HEK293T (cell line): Measurements from ENCODE around the gene CAPN15.

Experiments used
- CTCF ChIA-PET: fragments of 350-600 bp; formaldehyde crosslinking; extraction: SDS; loops from one replicate; lab custom pipeline; 2021; ENCODE audit warnings: antibody characterized with exemption, inconsistent platforms; lab: Yijun Ruan, JAX
- POLR2A ChIA-PET: fragments of 350-600 bp; formaldehyde crosslinking; extraction: SDS; loops from one replicate; lab custom pipeline; 2020; ENCODE audit warnings: antibody characterized with exemption, inconsistent platforms; lab: Yijun Ruan, JAX
- DNase-seq: peaks from one replicate; pipeline ENCODE4 v3.0.0; 2012; ENCODE audit warnings: mixed read lengths; ENCODE audit errors: extremely low spot score
- ARNT ChIP-seq: fragments of 450-650 bp; IDR thresholded peaks from 2 replicates; pipeline ENCODE4 v1.6.1; 2017; ENCODE audit warnings: mild to moderate bottlenecking
- BHLHE40 ChIP-seq: fragments of 450-650 bp; IDR thresholded peaks from 2 replicates; pipeline ENCODE4 v1.6.1; 2016; ENCODE audit warnings: mild to moderate bottlenecking, moderate library complexity, borderline replicate concordance
- CTBP1 ChIP-seq: fragments of 450-650 bp; IDR thresholded peaks from 2 replicates; pipeline ENCODE4 v1.6.1; 2016; ENCODE audit warnings: borderline replicate concordance
- ELF4 ChIP-seq: fragments of 450-650 bp; IDR thresholded peaks from 2 replicates; pipeline ENCODE4 v1.6.1; 2017; ENCODE audit warnings: antibody characterized with exemption
- FOXA1 ChIP-seq: fragments of 450-650 bp; IDR thresholded peaks from 2 replicates; pipeline ENCODE4 v1.6.1; 2016; ENCODE audit warnings: mild to moderate bottlenecking
- FOXK2 ChIP-seq: fragments of 450-650 bp; IDR thresholded peaks from 2 replicates; pipeline ENCODE4 v1.6.1; 2016; ENCODE audit warnings: mild to moderate bottlenecking
- FOXM1 ChIP-seq: fragments of 450-650 bp; IDR thresholded peaks from 2 replicates; pipeline ENCODE4 v1.6.1; 2017; ENCODE audit warnings: mild to moderate bottlenecking, borderline replicate concordance
- HDGF ChIP-seq: fragments of 450-650 bp; IDR thresholded peaks from 2 replicates; pipeline ENCODE4 v1.6.1; 2017; ENCODE audit warnings: antibody characterized with exemption, borderline replicate concordance
- L3MBTL2 ChIP-seq: fragments of 450-650 bp; conservative IDR thresholded peaks from 2 replicates; pipeline ENCODE4 v1.6.1; 2016; ENCODE audit warnings: mild to moderate bottlenecking
- LEF1 ChIP-seq: fragments of 450-650 bp; IDR thresholded peaks from 2 replicates; pipeline ENCODE4 v1.6.1; 2017; ENCODE audit warnings: mild to moderate bottlenecking, borderline replicate concordance
- NFRKB ChIP-seq: fragments of 450-650 bp; IDR thresholded peaks from 2 replicates; pipeline ENCODE4 v1.6.1; 2016; ENCODE audit warnings: mild to moderate bottlenecking, moderate library complexity
- PKNOX1 ChIP-seq: fragments of 450-650 bp; IDR thresholded peaks from 2 replicates; pipeline ENCODE4 v1.6.1; 2016
- SP1 ChIP-seq: fragments of 450-650 bp; IDR thresholded peaks from 2 replicates; pipeline ENCODE4 v1.6.1; 2017
- SUZ12 ChIP-seq: fragments of 450-650 bp; IDR thresholded peaks from 2 replicates; pipeline ENCODE4 v1.6.1; 2016; ENCODE audit warnings: mild to moderate bottlenecking
- TARDBP ChIP-seq: fragments of 450-650 bp; IDR thresholded peaks from 2 replicates; pipeline ENCODE4 v1.6.1; 2016
- ZNF384 ChIP-seq: fragments of 450-650 bp; IDR thresholded peaks from 2 replicates; pipeline ENCODE4 v1.6.1; 2016

Gene CAPN15

DNA sequence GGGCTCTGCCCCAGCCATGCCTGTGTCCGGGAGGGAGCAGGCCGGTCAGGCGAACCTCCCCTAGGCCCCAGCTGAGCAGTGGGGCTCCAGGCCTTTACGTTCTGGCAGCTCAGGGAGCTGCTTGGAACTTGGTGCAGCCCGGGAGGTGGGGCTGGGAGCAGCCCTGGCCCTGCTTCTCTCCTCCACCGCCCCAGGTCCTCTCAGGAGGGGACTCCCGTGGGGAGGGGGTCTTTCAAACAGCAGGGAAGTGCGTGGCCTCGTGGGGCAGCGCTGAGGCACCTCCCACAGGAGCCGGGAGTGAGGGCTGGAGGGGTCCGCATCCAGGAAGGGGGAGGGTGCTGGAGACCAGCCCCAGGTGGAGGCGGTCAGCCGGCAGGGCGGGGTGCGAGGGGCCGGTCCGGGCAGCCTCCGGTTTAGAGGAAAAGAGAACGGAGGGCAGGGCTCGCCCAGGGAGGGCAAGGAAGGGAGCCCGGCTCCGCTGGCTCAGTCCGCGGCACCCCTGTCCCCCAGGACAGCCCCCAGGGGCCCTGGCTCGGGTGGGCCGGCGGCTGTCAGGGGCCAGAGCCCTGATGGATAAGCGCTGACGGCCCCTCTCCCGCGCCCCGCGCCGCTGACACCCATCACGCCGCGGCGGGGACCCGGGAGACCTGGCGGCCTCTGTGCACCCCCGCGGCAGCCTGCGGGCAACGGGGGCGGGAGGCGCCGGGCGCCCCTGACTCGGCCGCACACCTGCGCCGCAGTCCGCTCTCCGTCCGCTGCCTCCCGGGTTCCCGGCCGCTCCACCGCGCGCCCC, 32.1 kb downstream of the CAPN15 start:
- DNase-seq = no peak
- TF ChIP-seq PKNOX1 (no peak), L3MBTL2 (no peak), FOXA1 (no peak), ARNT (no peak), FOXM1 (no peak), LEF1 (no peak), SUZ12 (no peak), NFRKB (no peak), FOXK2 (no peak), BHLHE40 (no peak), ZNF384 (no peak)
- ChIA-PET POLR2A (interaction anchor here (0.9 kb wide), 1 partner anchor 10 kb away, joined by 5 read pairs; the partner anchor contains the start of gene PIGQ), CTCF (no interaction called here)

DNA sequence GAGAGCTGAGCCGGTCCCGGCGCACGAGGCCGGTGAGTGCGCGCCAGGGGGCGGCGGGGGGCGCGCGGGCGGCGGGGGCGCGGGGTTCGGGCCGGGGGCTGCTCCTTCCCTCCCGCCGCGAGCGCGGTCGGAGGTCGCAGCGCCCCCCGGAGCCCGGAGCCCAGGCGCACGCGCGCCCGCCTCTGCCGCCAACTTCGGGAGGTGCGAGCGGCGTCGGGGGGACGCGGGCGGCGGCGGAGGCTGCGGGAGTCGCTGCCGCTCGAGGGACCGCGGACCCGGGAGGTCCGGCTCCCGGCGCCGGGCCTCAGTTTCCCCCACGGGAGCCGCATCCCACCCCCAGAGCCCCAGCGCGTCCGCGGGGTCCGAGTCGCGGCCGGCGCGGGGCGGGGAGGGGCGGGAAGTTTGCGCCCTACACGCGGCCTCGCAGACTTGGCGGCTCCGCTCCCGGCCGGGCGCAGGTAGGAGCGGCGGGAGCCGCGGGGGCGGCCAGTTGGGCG, 32.7 kb downstream of the CAPN15 start, which contains the start of gene PRR35:
TSS of gene PRR35 (plus strand) at position 191 of the 497 bp plus-strand sequence. CDS start 2,901 bp downstream, outside the sequence.
- DNase-seq = no peak
- ChIA-PET POLR2A (no interaction called here), CTCF (no interaction called here)
- TF ChIP-seq SUZ12 = no peak
- TF ChIP-seq BHLHE40 = no peak
- TF ChIP-seq HDGF = no peak
- TF ChIP-seq NFRKB = no peak
- TF ChIP-seq TARDBP = no peak

DNA sequence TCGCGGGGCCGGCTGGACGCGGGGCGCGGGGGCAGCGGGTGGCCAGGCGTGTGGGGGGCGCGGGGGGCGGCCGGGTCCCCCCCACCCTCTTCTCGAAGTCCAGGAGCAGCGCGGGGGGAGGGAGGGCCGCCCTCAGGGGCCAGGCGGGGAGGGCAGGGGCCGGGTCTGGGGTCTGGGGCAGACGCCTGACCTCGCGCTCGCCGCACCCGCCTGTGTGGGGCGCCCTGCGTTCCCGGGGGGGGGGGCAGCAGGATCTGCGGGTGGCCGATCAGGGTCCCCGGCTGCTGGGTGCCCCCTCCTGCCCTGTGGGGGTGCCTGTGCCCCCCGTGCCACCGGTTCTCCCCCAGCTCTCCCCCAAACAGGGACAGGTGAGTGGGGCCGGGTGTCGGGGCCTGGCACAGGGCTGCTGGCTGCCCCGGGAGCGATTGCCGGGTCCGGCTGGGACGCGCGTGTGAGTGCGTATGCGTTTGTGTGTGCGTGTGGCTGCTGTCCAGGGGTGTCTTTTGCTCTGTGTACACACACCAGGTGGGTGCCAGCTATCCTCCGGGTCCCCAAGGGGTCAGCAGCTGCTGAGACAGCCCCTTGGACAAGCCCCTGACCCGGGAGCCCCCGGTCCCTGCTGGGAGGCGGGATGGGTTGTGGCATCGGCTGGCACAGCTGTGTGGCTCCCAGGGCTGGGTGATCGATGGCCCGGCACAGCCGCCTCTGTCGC, 33.3 kb downstream of the CAPN15 start:
- ChIA-PET POLR2A (no interaction called here), CTCF (no interaction called here)
- no peak for DNase-seq
- TF ChIP-seq LEF1 (no peak), L3MBTL2 (no peak), ARNT (no peak), TARDBP (no peak), NFRKB (no peak), PKNOX1 (no peak), FOXM1 (no peak), HDGF (no peak), FOXA1 (no peak), BHLHE40 (no peak), SP1 (no peak), ELF4 (no peak), FOXK2 (no peak), SUZ12 (no peak), ZNF384 (no peak)

DNA sequence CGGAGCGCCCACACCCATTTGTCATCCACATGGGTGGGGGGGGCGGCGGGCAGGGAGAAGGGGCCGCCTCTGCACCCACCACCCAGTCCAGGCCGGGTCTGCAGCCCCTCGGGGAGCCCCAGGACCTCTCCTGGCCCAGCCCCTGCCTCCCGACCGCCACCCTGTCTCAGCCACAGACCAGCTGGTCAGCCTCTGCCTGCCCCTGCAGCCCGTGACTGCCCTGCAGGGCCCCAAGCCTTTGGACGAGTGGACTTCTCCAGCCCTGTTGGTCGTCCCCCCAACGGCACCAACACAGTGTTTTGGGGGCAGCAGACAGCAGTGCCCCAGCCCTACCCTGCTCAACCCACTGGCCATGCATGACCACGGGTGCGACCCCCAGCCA, 33.9 kb downstream of the CAPN15 start:
- TF ChIP-seq CTBP1 (no peak), HDGF (no peak), TARDBP (no peak), FOXM1 (no peak), ARNT (no peak), FOXK2 (no peak), FOXA1 (no peak), PKNOX1 (no peak), NFRKB (no peak), L3MBTL2 (no peak), ZNF384 (no peak), SP1 (no peak), SUZ12 (no peak), ELF4 (no peak), BHLHE40 (no peak), LEF1 (no peak)
- POLR2A ChIA-PET = no interaction called here
- no peak for DNase-seq
- CTCF ChIA-PET = no interaction called here

DNA sequence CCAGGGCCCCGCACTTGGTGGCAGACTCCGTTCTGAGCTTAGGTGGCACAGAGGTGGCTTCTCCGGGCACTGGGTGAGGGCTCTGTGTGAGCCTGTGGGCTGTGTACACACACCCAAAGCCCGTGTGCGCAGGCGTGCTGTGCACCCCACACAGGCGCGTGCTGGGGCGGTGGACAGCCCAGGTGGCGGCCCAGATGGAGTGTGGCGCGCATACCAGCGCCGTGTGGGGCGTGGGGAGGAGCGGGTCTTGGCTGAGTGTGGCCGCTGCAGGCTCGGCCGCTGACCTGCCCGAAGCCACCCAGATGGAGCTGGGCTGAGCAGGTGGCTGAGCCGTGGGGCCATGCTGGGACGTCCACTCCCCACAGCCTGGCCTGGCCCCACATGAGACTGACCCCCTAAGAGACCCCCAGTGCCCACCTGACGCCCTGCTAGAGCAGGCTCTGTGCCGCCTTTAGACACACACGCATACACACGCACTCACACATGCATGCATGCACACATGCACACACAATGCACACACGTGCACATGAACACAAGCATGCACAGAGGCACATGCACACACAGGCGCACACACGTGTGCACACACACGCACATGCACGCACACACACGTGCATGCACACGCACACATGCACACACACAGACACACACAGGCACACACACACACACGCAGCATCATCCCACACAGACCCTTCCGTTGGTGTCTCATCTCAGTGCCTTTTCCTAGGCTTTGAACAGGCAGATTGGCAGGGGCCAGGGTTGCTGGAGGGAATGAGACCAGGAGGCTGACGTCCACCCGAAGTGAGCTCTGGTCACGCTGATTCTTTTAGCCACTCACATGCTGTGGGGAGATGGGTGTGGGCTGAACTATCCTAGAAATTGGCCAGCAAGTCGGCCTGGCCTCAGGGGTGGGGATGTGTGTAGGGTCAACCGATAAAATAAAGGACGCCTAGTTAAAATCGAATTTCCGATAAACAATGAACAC, 34.7 kb downstream of the CAPN15 start:
- DNase-seq = no peak
- ChIA-PET CTCF (no interaction called here), POLR2A (no interaction called here)
- TF ChIP-seq LEF1 (no peak), FOXK2 (no peak), L3MBTL2 (no peak), FOXM1 (no peak), SP1 (no peak), ARNT (no peak), ZNF384 (no peak)
